Activated CD4-positive, alpha-beta memory T cell treated with anti-CD3 and anti-CD28 coated beads, Interleukin-2, amount 10 ng/mL, durations not matched to agents 7 days and 5 days (primary cell): ENCODE measurements around the gene AQP3. TPM values are rescaled to one million over a fixed set of nuclear protein-coding genes. Genes with fewer than 3 reads are reported as not detected.

Source experiments
- CTCF ChIA-PET: fragments of 350-600 bp; sonication (Branson Sonifier 250); formaldehyde crosslinking; loops from one replicate; lab custom pipeline; 2021; ENCODE audit warnings: antibody characterized with exemption, inconsistent platforms; lab: Charles Lee
- POLR2A ChIA-PET: fragments of 350-600 bp; sonication (Branson Sonifier 250); formaldehyde crosslinking; loops from one replicate; lab custom pipeline; 2021; ENCODE audit warnings: antibody characterized with exemption; lab: Charles Lee
- DNase-seq: peaks from one replicate; pipeline ENCODE4 v3.0.0-alpha.2; 2020
- H3K27ac Mint-ChIP-seq: one replicate; pipeline ENCODE4 v1.8.0; 2021; ENCODE audit warnings: mild to moderate bottlenecking, mixed read lengths
- H3K27me3 Mint-ChIP-seq: one replicate; pipeline ENCODE4 v1.8.0; 2021; ENCODE audit warnings: mixed read lengths
- H3K36me3 Mint-ChIP-seq: one replicate; pipeline ENCODE4 v1.8.0; 2021; ENCODE audit warnings: low read depth, mixed read lengths
- H3K4me1 Mint-ChIP-seq: one replicate; pipeline ENCODE4 v1.8.0; 2021; ENCODE audit warnings: mixed read lengths
- H3K4me3 Mint-ChIP-seq: one replicate; pipeline ENCODE4 v1.8.0; 2021; ENCODE audit warnings: mild to moderate bottlenecking, mixed read lengths
- H3K9me3 Mint-ChIP-seq: one replicate; pipeline ENCODE4 v1.8.0; 2021; ENCODE audit warnings: mixed read lengths
- total RNA-seq, 2 experiments: library from RNA; stranded (reverse); gene quantifications; one replicate each; pipeline ENCODE4 v1.2.3, GENCODE V29; 2021

Gene AQP3
- total RNA-seq, 2 experiments from 2014 or later: 162 to 167 TPM

- no peak for DNase-seq
- ChIA-PET POLR2A (interaction anchor here (1.0 to 5.8 kb wide), 3 partner anchors 11 to 159 kb away, joined by 3 to 75 read pairs (median 4); no protein-coding TSS in a partner anchor), CTCF (interaction anchor here (0.5 to 12.3 kb wide), 4 partner anchors 15 to 85 kb away, joined by 3 to 278 read pairs (median 117); partner anchors contain the start of gene AQP7)
- H3K4me3 Mint-ChIP-seq: no peak overlapping the region
- no peaks in the 10 kb centered on the region for H3K9me3 Mint-ChIP-seq
- peaks cover 13% of the 10 kb centered on the region for H3K36me3 Mint-ChIP-seq
- peaks cover 69% of the 10 kb centered on the region for H3K4me1 Mint-ChIP-seq
- no peak overlapping the region for H3K27ac Mint-ChIP-seq
- no peaks in the 10 kb centered on the region for H3K27me3 Mint-ChIP-seq
Measured at GRCh38 chr9:33449715-33450114, 2.3 kb upstream of the AQP3 start.

GRCh38 chr9:33447799-33448553, 583 bp upstream of the AQP3 start:
- Mint-ChIP-seq H3K9me3 (no peaks in the 10 kb centered on the region), H3K27ac (peak overlapping the region; percentile 86), H3K36me3 (peaks cover 25% of the 10 kb centered on the region), H3K4me3 (peak overlapping the region; percentile 84), H3K4me1 (peaks cover 68% of the 10 kb centered on the region), H3K27me3 (no peaks in the 10 kb centered on the region)
- CTCF ChIA-PET: interaction anchor here (0.6 to 12.3 kb wide), 11 partner anchors 10 to 528 kb away, joined by 3 to 278 read pairs (median 15); partner anchors contain the start of gene NOL6
- DNase-seq: peak; percentile 27
- POLR2A ChIA-PET: interaction anchor here (1.0 to 5.8 kb wide), 17 partner anchors 7 to 158 kb away, joined by 3 to 75 read pairs (median 9); partner anchors contain the start of genes NFX1 and NOL6

DNA sequence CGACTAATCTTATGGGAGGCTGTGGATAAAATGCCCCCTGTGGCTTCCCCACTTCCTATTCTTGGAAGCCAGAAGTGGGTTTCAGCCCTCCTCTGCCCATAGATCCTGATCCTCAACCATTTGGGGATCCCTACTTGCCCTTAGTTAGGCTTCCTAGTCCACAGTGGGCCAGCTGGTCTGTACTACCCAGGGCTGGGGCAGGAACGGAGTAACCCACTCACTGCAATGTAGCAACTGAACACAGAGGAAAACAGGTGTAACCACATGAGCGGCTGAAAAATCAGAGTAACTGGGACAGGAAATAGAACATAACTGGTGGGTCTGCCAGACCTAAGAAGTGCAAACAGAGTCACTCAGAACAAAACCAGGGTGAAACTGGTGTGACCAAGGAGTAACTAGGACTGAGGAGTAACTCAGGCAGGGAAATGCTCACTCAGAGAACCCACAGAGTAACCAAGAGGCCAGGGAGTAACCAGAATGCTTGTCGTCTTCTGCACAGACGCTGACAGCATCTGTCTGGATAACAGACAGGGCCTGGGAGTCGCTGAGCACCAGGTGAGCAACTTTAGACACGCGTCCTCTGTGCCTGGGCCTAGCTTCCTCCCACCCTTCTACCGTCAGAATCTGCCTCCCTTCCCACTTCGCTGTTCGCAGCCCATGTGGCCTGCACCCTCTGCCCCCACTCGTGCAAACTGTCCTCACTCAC, 1.0 kb downstream of the AQP3 start:
- CTCF ChIA-PET: interaction anchor here (1.0 to 12.3 kb wide), 9 partner anchors 11 to 71 kb away, joined by 3 to 278 read pairs (median 20); partner anchors contain the start of gene NOL6
- DNase-seq: peak; percentile 73
- H3K4me1 Mint-ChIP-seq: peaks cover 69% of the 10 kb centered on the region

GRCh38 chr9:33445389-33446239, 1.8 kb downstream of the AQP3 start:
- DNase-seq: no peak
- Mint-ChIP-seq H3K27me3 (no peaks in the 10 kb centered on the region), H3K9me3 (no peaks in the 10 kb centered on the region), H3K36me3 (peaks cover 46% of the 10 kb centered on the region), H3K27ac (peak overlapping the region; percentile 94), H3K4me1 (peaks cover 73% of the 10 kb centered on the region), H3K4me3 (peak overlapping the region; percentile 84)
- ChIA-PET POLR2A (interaction anchor here (1.3 to 5.8 kb wide), 4 partner anchors 10 to 421 kb away, joined by 3 to 75 read pairs (median 12); partner anchors contain the start of gene DNAJA1), CTCF (interaction anchor here (1.7 to 11.1 kb wide), 3 partner anchors 15 to 31 kb away, joined by 3 to 278 read pairs (median 32); partner anchors contain the start of gene NOL6)

More for the DNA sequence above, 1.0 kb downstream of the AQP3 start:
- peaks cover 39% of the 10 kb centered on the region for H3K36me3 Mint-ChIP-seq
- peak overlapping the region; percentile 84 for H3K4me3 Mint-ChIP-seq
- H3K9me3 Mint-ChIP-seq: no peaks in the 10 kb centered on the region
- H3K27ac Mint-ChIP-seq: peak overlapping the region; percentile 94
- POLR2A ChIA-PET: interaction anchor here (0.7 to 5.8 kb wide), 16 partner anchors 8 to 422 kb away, joined by 3 to 75 read pairs (median 10); partner anchors contain the start of genes DNAJA1, NFX1 and NOL6
- H3K27me3 Mint-ChIP-seq: no peaks in the 10 kb centered on the region

DNA sequence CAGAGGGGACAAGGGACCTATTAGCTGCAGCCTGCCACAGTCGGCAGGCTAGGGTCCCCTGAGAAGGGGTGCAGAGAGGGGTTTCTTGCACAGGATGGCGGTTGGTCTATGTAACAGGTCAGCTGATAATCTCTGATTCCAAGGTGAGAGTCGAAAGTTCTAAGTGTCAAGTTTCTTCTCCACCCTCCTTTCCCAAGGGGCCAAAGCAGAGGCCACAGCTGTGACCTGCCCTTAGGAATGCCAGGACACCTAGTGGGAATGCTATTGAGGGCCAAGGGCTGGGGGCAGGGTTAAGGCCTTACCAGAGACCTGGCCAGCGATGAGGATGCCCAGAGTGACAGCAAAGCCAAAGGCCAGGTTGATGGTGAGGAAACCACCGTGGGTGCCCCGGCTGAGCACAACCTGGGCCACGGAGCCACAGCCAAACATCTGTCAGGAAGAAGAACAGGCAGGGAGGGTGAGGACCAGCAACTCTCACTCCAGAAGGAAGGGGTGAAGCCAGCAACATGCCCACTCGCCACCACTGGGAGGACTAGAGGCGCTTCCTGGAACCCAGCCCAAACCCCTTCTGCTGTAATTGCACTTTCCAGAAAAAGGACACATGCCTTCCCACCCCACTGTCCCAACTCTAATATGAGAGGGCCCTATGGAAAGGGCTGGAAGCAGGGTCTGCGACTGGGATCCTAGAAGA, 3.8 kb downstream of the AQP3 start:
- H3K4me1 Mint-ChIP-seq: peaks cover 90% of the 10 kb centered on the region
- no peak overlapping the region for H3K27ac Mint-ChIP-seq
- H3K4me3 Mint-ChIP-seq: no peak overlapping the region
- CTCF ChIA-PET: interaction anchor here (0.6 to 11.1 kb wide), 4 partner anchors 9 to 121 kb away, joined by 3 to 278 read pairs (median 4); no protein-coding TSS in a partner anchor
- H3K27me3 Mint-ChIP-seq: no peaks in the 10 kb centered on the region
- H3K9me3 Mint-ChIP-seq: no peaks in the 10 kb centered on the region
- H3K36me3 Mint-ChIP-seq: peaks cover 58% of the 10 kb centered on the region
- POLR2A ChIA-PET: interaction anchor here (4.7 kb wide), 1 partner anchor 27 kb away, joined by 26 read pairs; no protein-coding TSS in a partner anchor
- no peak for DNase-seq

DNA sequence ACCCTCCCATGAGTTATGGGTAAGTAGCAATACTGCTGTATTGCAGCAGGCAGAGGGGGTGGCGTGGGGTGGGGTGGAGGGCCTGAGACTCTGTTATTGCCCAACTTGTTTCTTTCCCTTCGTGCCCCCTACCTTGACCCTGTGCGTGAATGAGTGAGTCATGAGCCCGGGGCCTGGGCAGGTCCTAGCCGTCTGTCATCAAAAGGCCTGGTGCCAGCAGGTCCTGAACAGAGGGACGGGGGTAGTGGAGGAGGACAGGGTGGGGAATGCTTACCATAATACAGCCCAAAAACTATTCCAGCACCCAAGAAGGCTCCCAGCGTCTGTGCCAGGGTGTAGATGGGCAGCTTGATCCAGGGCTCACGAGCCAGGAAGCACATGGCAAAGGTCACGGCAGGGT, 4.3 kb downstream of the AQP3 start:
- Mint-ChIP-seq H3K4me3 (no peak overlapping the region), H3K36me3 (peaks cover 59% of the 10 kb centered on the region), H3K27ac (no peak overlapping the region), H3K4me1 (peaks cover 86% of the 10 kb centered on the region), H3K27me3 (no peaks in the 10 kb centered on the region), H3K9me3 (no peaks in the 10 kb centered on the region)
- POLR2A ChIA-PET: interaction anchor here (4.7 kb wide), 1 partner anchor 27 kb away, joined by 26 read pairs; no protein-coding TSS in a partner anchor
- no peak for DNase-seq
- CTCF ChIA-PET: interaction anchor here (0.6 to 0.8 kb wide), 2 partner anchors 10 to 121 kb away, joined by 3 read pairs; no protein-coding TSS in a partner anchor

DNA sequence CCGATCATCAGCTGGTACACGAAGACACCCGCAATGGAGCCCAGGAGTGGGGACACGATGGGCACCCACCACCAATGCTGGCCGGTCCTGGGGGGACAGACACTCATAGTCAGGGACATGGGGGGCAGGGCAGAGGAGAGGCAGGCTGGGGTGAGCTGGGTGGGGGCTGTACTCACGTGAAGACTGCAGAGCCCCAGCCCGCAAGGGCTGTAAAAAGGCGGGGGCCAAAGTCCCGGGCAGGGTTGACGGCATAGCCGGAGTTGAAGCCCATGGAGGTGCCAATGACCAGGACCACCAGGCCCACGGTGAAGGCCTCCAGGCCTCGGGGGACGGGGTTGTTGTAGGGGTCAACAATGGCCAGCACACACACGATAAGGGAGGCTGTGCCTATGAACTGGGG, 5.3 kb downstream of the AQP3 start:
- H3K4me1 Mint-ChIP-seq: peaks cover 88% of the 10 kb centered on the region
- H3K27ac Mint-ChIP-seq: no peak overlapping the region
- DNase-seq: no peak
- ChIA-PET POLR2A (interaction anchor here (4.7 kb wide), 1 partner anchor 26 kb away, joined by 26 read pairs; no protein-coding TSS in a partner anchor), CTCF (interaction anchor here (1.2 to 2.2 kb wide), 3 partner anchors 11 to 27 kb away, joined by 3 to 15 read pairs (median 4); no protein-coding TSS in a partner anchor)
- no peak overlapping the region for H3K4me3 Mint-ChIP-seq
- H3K36me3 Mint-ChIP-seq: peaks cover 61% of the 10 kb centered on the region
- no peaks in the 10 kb centered on the region for H3K27me3 Mint-ChIP-seq
- H3K9me3 Mint-ChIP-seq: no peaks in the 10 kb centered on the region

- H3K27ac Mint-ChIP-seq: no peak overlapping the region
- no peaks in the 10 kb centered on the region for H3K9me3 Mint-ChIP-seq
- peaks cover 54% of the 10 kb centered on the region for H3K36me3 Mint-ChIP-seq
- POLR2A ChIA-PET: interaction anchor here (4.7 kb wide), 1 partner anchor 24 kb away, joined by 26 read pairs; no protein-coding TSS in a partner anchor
- no peak for DNase-seq
- H3K4me3 Mint-ChIP-seq: no peak overlapping the region
- H3K27me3 Mint-ChIP-seq: no peaks in the 10 kb centered on the region
- CTCF ChIA-PET: interaction anchor here (0.9 to 2.2 kb wide), 5 partner anchors 9 to 144 kb away, joined by 3 to 15 read pairs (median 5); no protein-coding TSS in a partner anchor
- H3K4me1 Mint-ChIP-seq: peaks cover 84% of the 10 kb centered on the region
Measured at GRCh38 chr9:33440609-33441008, 6.8 kb downstream of the AQP3 start.

GRCh38 chr9:33440204-33440603, 7.2 kb downstream of the AQP3 start:
- DNase-seq: no peak
- peaks cover 80% of the 10 kb centered on the region for H3K4me1 Mint-ChIP-seq
- no peaks in the 10 kb centered on the region for H3K9me3 Mint-ChIP-seq
- ChIA-PET POLR2A (interaction anchor here (1.4 to 4.7 kb wide), 2 partner anchors 8 to 24 kb away, joined by 3 to 26 read pairs; no protein-coding TSS in a partner anchor), CTCF (interaction anchor here (0.9 to 2.2 kb wide), 4 partner anchors 13 to 144 kb away, joined by 3 to 15 read pairs (median 4); no protein-coding TSS in a partner anchor)
- H3K27ac Mint-ChIP-seq: peak overlapping the region; percentile 25
- no peak overlapping the region for H3K4me3 Mint-ChIP-seq
- no peaks in the 10 kb centered on the region for H3K27me3 Mint-ChIP-seq
- H3K36me3 Mint-ChIP-seq: peaks cover 52% of the 10 kb centered on the region

- peaks cover 75% of the 10 kb centered on the region for H3K4me1 Mint-ChIP-seq
- peak overlapping the region; percentile 25 for H3K27ac Mint-ChIP-seq
- DNase-seq: no peak
- H3K27me3 Mint-ChIP-seq: no peaks in the 10 kb centered on the region
- no peak overlapping the region for H3K4me3 Mint-ChIP-seq
- H3K36me3 Mint-ChIP-seq: peaks cover 48% of the 10 kb centered on the region
- no peaks in the 10 kb centered on the region for H3K9me3 Mint-ChIP-seq
- POLR2A ChIA-PET: interaction anchor here (1.4 to 4.7 kb wide), 2 partner anchors 9 to 23 kb away, joined by 3 to 26 read pairs; no protein-coding TSS in a partner anchor
- CTCF ChIA-PET: interaction anchor here (0.9 to 3.2 kb wide), 5 partner anchors 13 to 143 kb away, joined by 3 to 26 read pairs (median 6); no protein-coding TSS in a partner anchor
Measured at GRCh38 chr9:33439731-33440130, 7.7 kb downstream of the AQP3 start.
